Astrocyte (in vitro differentiated cells and primary cell): ENCODE data around the gene DERA. TPM values are rescaled to one million over a fixed set of nuclear protein-coding genes. Genes with fewer than 3 reads are reported as not detected.
"Not testable (repeated sequence)": the region's sequence is repeated elsewhere in the genome, so short reads cannot be mapped to it uniquely, and the experiment has no call there.

ENCODE experiments used
- DNase-seq: peaks from one replicate; pipeline ENCODE4 v3.0.0-alpha.2; 2010; ENCODE audit warnings: low read depth
- FAIRE-seq: peaks from 2 replicates; lab custom pipeline; 2011; peaks lifted over from hg19 to GRCh38; lab: Jason Lieb, UNC
- H2AFZ ChIP-seq: 2 replicates; pipeline ENCODE4 v1.6.0; 2012; ENCODE audit warnings: low read depth, low read length, inconsistent platforms
- H3K27ac ChIP-seq: 2 replicates; pipeline ENCODE4 v1.5.1; 2011; ENCODE audit warnings: low read depth, low read length, inconsistent platforms
- H3K27me3 ChIP-seq: 2 replicates; pipeline ENCODE4 v1.6.0; 2011; ENCODE audit warnings: low read length, inconsistent platforms; ENCODE audit not compliant: insufficient read depth
- H3K36me3 ChIP-seq: 2 replicates; pipeline ENCODE4 v1.5.1; 2011; ENCODE audit warnings: low read length, inconsistent platforms; ENCODE audit not compliant: insufficient read depth
- H3K4me1 ChIP-seq: 2 replicates; pipeline ENCODE4 v1.5.1; 2011; ENCODE audit warnings: low read length, inconsistent platforms; ENCODE audit not compliant: insufficient read depth
- H3K4me2 ChIP-seq: 2 replicates; pipeline ENCODE4 v1.6.0; 2012; ENCODE audit warnings: low read length, inconsistent platforms
- H3K4me3 ChIP-seq: 2 replicates; pipeline ENCODE4 v1.5.1; 2011; ENCODE audit warnings: low read depth, mild to moderate bottlenecking, low read length, inconsistent platforms; ENCODE audit not compliant: insufficient read depth
- H3K79me2 ChIP-seq: 2 replicates; pipeline ENCODE4 v1.6.0; 2012; ENCODE audit warnings: mild to moderate bottlenecking, low read length, inconsistent platforms; ENCODE audit not compliant: insufficient read depth
- H3K9ac ChIP-seq: 2 replicates; pipeline ENCODE4 v1.6.0; 2012; ENCODE audit warnings: mild to moderate bottlenecking, low read length, inconsistent platforms
- H3K9me3 ChIP-seq: 2 replicates; pipeline ENCODE4 v1.5.1; 2012; ENCODE audit warnings: low read depth, mild to moderate bottlenecking, low read length, inconsistent platforms; ENCODE audit not compliant: insufficient read depth
- H4K20me1 ChIP-seq: 2 replicates; pipeline ENCODE4 v1.6.0; 2012; ENCODE audit warnings: low read length, inconsistent platforms; ENCODE audit not compliant: insufficient read depth
- H3K27ac Mint-ChIP-seq: one replicate; pipeline ENCODE4 v1.8.0; 2021; ENCODE audit warnings: mild to moderate bottlenecking, mixed read lengths; ENCODE audit not compliant: unreplicated experiment
- H3K27me3 Mint-ChIP-seq: one replicate; pipeline ENCODE4 v1.8.0; 2021; ENCODE audit warnings: low read depth, mixed read lengths; ENCODE audit not compliant: unreplicated experiment
- H3K36me3 Mint-ChIP-seq: one replicate; pipeline ENCODE4 v1.8.0; 2021; ENCODE audit warnings: low read depth, mixed read lengths; ENCODE audit not compliant: unreplicated experiment
- H3K4me1 Mint-ChIP-seq: one replicate; pipeline ENCODE4 v1.8.0; 2021; ENCODE audit warnings: low read depth, mixed read lengths; ENCODE audit not compliant: unreplicated experiment
- H3K4me3 Mint-ChIP-seq: one replicate; pipeline ENCODE4 v1.8.0; 2021; ENCODE audit warnings: mild to moderate bottlenecking, moderate library complexity, mixed read lengths; ENCODE audit not compliant: unreplicated experiment
- H3K9me3 Mint-ChIP-seq: one replicate; pipeline ENCODE4 v1.8.0; 2021; ENCODE audit warnings: mild to moderate bottlenecking, mixed read lengths; ENCODE audit not compliant: unreplicated experiment
- CTCF ChIP-seq: IDR thresholded peaks from 2 replicates; pipeline ENCODE4 v1.5.1; 2011; ENCODE audit warnings: low read depth, mild to moderate bottlenecking, inconsistent platforms, low read length, moderate library complexity; ENCODE audit not compliant: insufficient read depth
- EZH2 ChIP-seq: IDR thresholded peaks from 2 replicates; pipeline ENCODE4 v1.6.1; 2012; ENCODE audit warnings: mild to moderate bottlenecking, low read length, inconsistent platforms; ENCODE audit not compliant: insufficient read depth
- total RNA-seq: library from RNA; stranded (reverse); gene quantifications from 2 replicates; pipeline ENCODE4 v1.2.1, GENCODE V29; 2021

DERA gene
- total RNA-seq, 1 donor from 2014 or later = 40.1 TPM

- H3K9me3 ChIP-seq, H3K27me3 Mint-ChIP-seq, H3K27ac ChIP-seq, H3K9me3 Mint-ChIP-seq, H3K36me3 ChIP-seq, H3K4me3 Mint-ChIP-seq, H2AFZ ChIP-seq, H3K4me1 ChIP-seq, H3K27me3 ChIP-seq, H3K4me3 ChIP-seq, H3K9ac ChIP-seq, H3K4me2 ChIP-seq, H4K20me1 ChIP-seq, FAIRE-seq, H3K27ac Mint-ChIP-seq, H3K36me3 Mint-ChIP-seq, DNase-seq: not testable (repeated sequence)
- peaks cover 12% of the 10 kb centered on the region for H3K79me2 ChIP-seq
- peaks cover 11% of the 10 kb centered on the region for H3K4me1 Mint-ChIP-seq
Observed at GRCh38 chr12:15914131-15914530, 3.0 kb downstream of the DERA start.

GRCh38 chr12:15918066-15918465 is 6.9 kb downstream of the DERA start:
- H3K4me3 Mint-ChIP-seq = no peak overlapping the region
- H3K27ac Mint-ChIP-seq = no peak overlapping the region
- FAIRE-seq (no peak), DNase-seq (no peak)
- H3K27me3 ChIP-seq = no peaks in the 10 kb centered on the region
- H3K27me3 Mint-ChIP-seq = no peaks in the 10 kb centered on the region
- peaks cover 30% of the 10 kb centered on the region for H3K79me2 ChIP-seq
- TF ChIP-seq CTCF (no peak), EZH2 (no peak)
- no peak overlapping the region for H3K27ac ChIP-seq
- H3K9me3 ChIP-seq = no peaks in the 10 kb centered on the region
- H3K9me3 Mint-ChIP-seq = no peaks in the 10 kb centered on the region
- H3K4me1 ChIP-seq = no peaks in the 10 kb centered on the region
- no peaks in the 10 kb centered on the region for H3K36me3 ChIP-seq
- H3K4me2 ChIP-seq = no peak overlapping the region
- H3K4me3 ChIP-seq = no peak overlapping the region
- no peak overlapping the region for H2AFZ ChIP-seq
- no peaks in the 10 kb centered on the region for H3K36me3 Mint-ChIP-seq
- peaks cover 15% of the 10 kb centered on the region for H3K4me1 Mint-ChIP-seq
- no peaks in the 10 kb centered on the region for H4K20me1 ChIP-seq
- no peak overlapping the region for H3K9ac ChIP-seq

GRCh38 chr12:15919418-15919817 is 8.3 kb downstream of the DERA start:
- H3K27me3 Mint-ChIP-seq = no peaks in the 10 kb centered on the region
- H3K27ac Mint-ChIP-seq = peak overlapping the region; percentile 68
- H3K4me3 Mint-ChIP-seq = no peak overlapping the region
- Histone ChIP-seq H3K27ac (no peak overlapping the region), H3K9ac (no peak overlapping the region), H3K27me3 (no peaks in the 10 kb centered on the region), H4K20me1 (no peaks in the 10 kb centered on the region), H3K9me3 (no peaks in the 10 kb centered on the region), H2AFZ (no peak overlapping the region), H3K4me2 (no peak overlapping the region), H3K36me3 (no peaks in the 10 kb centered on the region), H3K4me3 (no peak overlapping the region), H3K4me1 (no peaks in the 10 kb centered on the region), H3K79me2 (peaks cover 36% of the 10 kb centered on the region)
- H3K36me3 Mint-ChIP-seq = no peaks in the 10 kb centered on the region
- H3K4me1 Mint-ChIP-seq = peaks cover 17% of the 10 kb centered on the region
- FAIRE-seq (no peak), DNase-seq (no peak)
- no peaks in the 10 kb centered on the region for H3K9me3 Mint-ChIP-seq
- no peak for TF ChIP-seq EZH2
- TF ChIP-seq CTCF = no peak
